BJ (cell line): ENCODE data around the gene HNRNPUL2. TPM values are rescaled to one million over a fixed set of nuclear protein-coding genes. Genes with fewer than 3 reads are reported as not detected.
"Not testable (repeated sequence)": the region's sequence is repeated elsewhere in the genome, so short reads cannot be mapped to it uniquely, and the experiment has no call there.

Experiments
- CTCF ChIA-PET: fragments of 350-600 bp; formaldehyde crosslinking; extraction: SDS; loops from one replicate; lab custom pipeline; 2021; ENCODE audit warnings: antibody characterized with exemption, inconsistent platforms; lab: Yijun Ruan, JAX
- POLR2A ChIA-PET: fragments of 300-600 bp; sonication (Branson Sonifier 250); formaldehyde crosslinking; extraction: SDS; loops from one replicate; lab custom pipeline; 2021; ENCODE audit warnings: antibody characterized with exemption; lab: Charles Lee
- DNase-seq: peaks from one replicate; pipeline ENCODE4 v3.0.0-alpha.2; 2011; ENCODE audit warnings: low read depth
- H3K27me3 ChIP-seq: 2 replicates; pipeline ENCODE4 v1.6.0; 2011; ENCODE audit warnings: low read length; ENCODE audit not compliant: control insufficient read depth, insufficient read depth
- H3K36me3 ChIP-seq: 2 replicates; pipeline ENCODE4 v1.5.1; 2011; ENCODE audit warnings: low read length; ENCODE audit not compliant: control insufficient read depth, insufficient read depth
- H3K4me3 ChIP-seq: 2 replicates; pipeline ENCODE4 v1.5.1; 2011; ENCODE audit warnings: low read depth, mild to moderate bottlenecking, control low read depth, low read length
- CTCF ChIP-seq: IDR thresholded peaks from 2 replicates; pipeline ENCODE4 v1.5.1; 2011; ENCODE audit warnings: low read depth, mild to moderate bottlenecking, control low read depth, inconsistent platforms, low read length, moderate library complexity; ENCODE audit not compliant: insufficient read depth
- polyA plus RNA-seq: library from polyadenylated mRNA; depleted of rRNA; stranded (reverse); fragments of >200 nt; gene quantifications from 2 replicates; pipeline ENCODE4 v1.2.3, GENCODE V29; 2011

The HNRNPUL2 gene
- polyA plus RNA-seq, 1 experiment, result 10.0 TPM

GRCh38 chr11:62732830-62733229, 5.6 kb upstream of the HNRNPUL2 start:
- no peaks in the 10 kb centered on the region for H3K27me3 ChIP-seq
- peaks cover 7% of the 10 kb centered on the region for H3K36me3 ChIP-seq
- TF ChIP-seq CTCF, result peak; percentile 16; the same call in 1 of the 2 replicates
- CTCF ChIA-PET, result interaction anchor here (0.7 kb wide), 1 partner anchor 759 kb away, joined by 3 read pairs; no protein-coding TSS in a partner anchor
- POLR2A ChIA-PET, result no interaction called here
- H3K4me3 ChIP-seq, result no peak overlapping the region
- no peak for DNase-seq

- H3K4me3 ChIP-seq, POLR2A ChIA-PET, H3K36me3 ChIP-seq, H3K27me3 ChIP-seq, DNase-seq: not testable (repeated sequence)
- CTCF ChIA-PET, result interaction anchor here (1.3 kb wide), 1 partner anchor 57 kb away, joined by 6 read pairs; the partner anchor contains the start of gene TMEM179B
Measured at GRCh38 chr11:62730076-62730475, 2.8 kb upstream of the HNRNPUL2 start.

GRCh38 chr11:62728171-62728988, 1.1 kb upstream of the HNRNPUL2 start, which contains the start of gene TTC9C:
Gene TTC9C, plus strand, starts transcription at chr11:62728486. Its CDS starts 363 bp downstream, at chr11:62728849.
- ChIA-PET CTCF (interaction anchor here (0.6 to 1.4 kb wide), 4 partner anchors 22 to 287 kb away, joined by 3 to 4 read pairs (median 3); partner anchors contain the start of gene BSCL2), POLR2A (interaction anchor here (1.4 to 1.8 kb wide), 2 partner anchors 113 to 127 kb away, joined by 5 to 7 read pairs; partner anchors contain the start of gene MTA2)
- H3K36me3 ChIP-seq, result 0 out of 2 replicates have a peak, but pooled peaks cover under 1% of the 10 kb centered on the region
- peak within 1 kb of the TSS; percentile 88 for H3K4me3 ChIP-seq
- no peaks in the 10 kb centered on the region for H3K27me3 ChIP-seq
- DNase-seq, result no peak
- TF ChIP-seq CTCF, result no peak

- ChIA-PET POLR2A (interaction anchor here (0.6 to 2.2 kb wide), 7 partner anchors 18 to 301 kb away, joined by 4 to 12 read pairs (median 6); partner anchors contain the start of genes C11orf98, CSKMT and MTA2), CTCF (interaction anchor here (0.6 to 1.4 kb wide), 7 partner anchors 11 to 130 kb away, joined by 3 read pairs; partner anchors contain the start of gene BSCL2)
- no peak for TF ChIP-seq CTCF
- H3K4me3 ChIP-seq, result peak overlapping the region; percentile 88
- H3K36me3 ChIP-seq, result peaks cover 3% of the 10 kb centered on the region; the same call in 1 of the 2 replicates
- peak; percentile 82 for DNase-seq
- no peaks in the 10 kb centered on the region for H3K27me3 ChIP-seq
Measured at GRCh38 chr11:62727872-62728170, 564 bp upstream of the HNRNPUL2 start.

- no peak for DNase-seq
- ChIA-PET CTCF (interaction anchor here (0.9 to 1.4 kb wide), 6 partner anchors 10 to 131 kb away, joined by 3 read pairs; partner anchors contain the start of gene UBXN1), POLR2A (interaction anchor here (0.5 to 2.2 kb wide), 10 partner anchors 18 to 153 kb away, joined by 3 to 12 read pairs (median 5); partner anchors contain the start of genes C11orf98, CSKMT, EEF1G and MTA2)
- Histone ChIP-seq H3K27me3 (no peaks in the 10 kb centered on the region), H3K36me3 (peaks cover 9% of the 10 kb centered on the region), H3K4me3 (peak overlapping the region; percentile 88)
- no peak for TF ChIP-seq CTCF
Measured at GRCh38 chr11:62726915-62727164, 417 bp downstream of the HNRNPUL2 start.
